Progenitor cell of endocrine pancreas (in vitro differentiated cells): ENCODE results near the gene EPHB3. TPM values are rescaled to one million over a fixed set of nuclear protein-coding genes. Genes with fewer than 3 reads are reported as not detected.

Experiments used
- DNase-seq: peaks from one replicate; pipeline ENCODE4 v3.0.0; 2021; ENCODE audit warnings: low spot score; ENCODE audit not compliant: unreplicated experiment
- H3K27ac Mint-ChIP-seq: 2 replicates; pipeline ENCODE4 v1.8.0; 2021; ENCODE audit warnings: mild to moderate bottlenecking, moderate library complexity, mixed read lengths
- H3K27me3 Mint-ChIP-seq: 2 replicates; pipeline ENCODE4 v1.8.0; 2021; ENCODE audit warnings: mixed read lengths
- H3K36me3 Mint-ChIP-seq: 2 replicates; pipeline ENCODE4 v1.8.0; 2022; ENCODE audit warnings: mixed read lengths; ENCODE audit not compliant: insufficient read depth
- H3K4me1 Mint-ChIP-seq: 2 replicates; pipeline ENCODE4 v1.8.0; 2021; ENCODE audit warnings: low read depth, mixed read lengths
- H3K4me3 Mint-ChIP-seq: 2 replicates; pipeline ENCODE4 v1.8.0; 2021; ENCODE audit warnings: low read depth, mild to moderate bottlenecking, moderate library complexity, mixed read lengths
- H3K9me3 Mint-ChIP-seq: 2 replicates; pipeline ENCODE4 v1.8.0; 2021; ENCODE audit warnings: low read depth, mixed read lengths
- CTCF ChIP-seq: fragments of 200-600 bp; sonication (generic); IDR thresholded peaks from one replicate; pipeline ENCODE4 v1.5.0; 2021; ENCODE audit warnings: antibody characterized with exemption, mild to moderate bottlenecking; ENCODE audit not compliant: unreplicated experiment
- total RNA-seq: library from RNA; stranded (reverse); gene quantifications from 2 replicates; pipeline ENCODE4 v1.2.1, GENCODE V29; 2021

EPHB3 gene
- total RNA-seq, 1 donor from 2014 or later: 11.7 TPM

- DNase-seq: no peak
- peaks cover 23% of the 10 kb centered on the region for H3K4me1 Mint-ChIP-seq
- H3K36me3 Mint-ChIP-seq: no peaks in the 10 kb centered on the region
- no peaks in the 10 kb centered on the region for H3K9me3 Mint-ChIP-seq
- TF ChIP-seq CTCF: no peak
- peak overlapping the region; percentile 70 for H3K4me3 Mint-ChIP-seq
- peak overlapping the region; percentile 80 for H3K27ac Mint-ChIP-seq
- peaks cover 83% of the 10 kb centered on the region for H3K27me3 Mint-ChIP-seq
These were observed 41.0 kb downstream of the EPHB3 start for GRCh38 chr3:184602372-184603150.

GRCh38 chr3:184603151-184604030 lies 41.8 kb downstream of the EPHB3 start:
- no peaks in the 10 kb centered on the region for H3K36me3 Mint-ChIP-seq
- no peaks in the 10 kb centered on the region for H3K9me3 Mint-ChIP-seq
- H3K27me3 Mint-ChIP-seq: peaks cover 88% of the 10 kb centered on the region
- peak overlapping the region; percentile 86 for H3K27ac Mint-ChIP-seq
- H3K4me3 Mint-ChIP-seq: peak overlapping the region; percentile 70
- peaks cover 23% of the 10 kb centered on the region for H3K4me1 Mint-ChIP-seq
- TF ChIP-seq CTCF: no peak
- no peak for DNase-seq

GRCh38 chr3:184604039-184604601 lies 42.5 kb downstream of the EPHB3 start:
- no peaks in the 10 kb centered on the region for H3K36me3 Mint-ChIP-seq
- no peak overlapping the region for H3K27ac Mint-ChIP-seq
- peak overlapping the region; percentile 70 for H3K4me3 Mint-ChIP-seq
- H3K27me3 Mint-ChIP-seq: peaks cover 89% of the 10 kb centered on the region
- DNase-seq: peak; percentile 53
- no peaks in the 10 kb centered on the region for H3K9me3 Mint-ChIP-seq
- H3K4me1 Mint-ChIP-seq: peaks cover 23% of the 10 kb centered on the region
- peak; percentile 43 for TF ChIP-seq CTCF

- no peak for DNase-seq
- peak overlapping the region; percentile 14 for H3K27ac Mint-ChIP-seq
These were observed 43.2 kb downstream of the EPHB3 start for GRCh38 chr3:184604615-184605290.

More at GRCh38 chr3:184604615-184605290, 43.2 kb downstream of the EPHB3 start:
- Mint-ChIP-seq H3K36me3 (no peaks in the 10 kb centered on the region), H3K4me1 (peaks cover 23% of the 10 kb centered on the region), H3K4me3 (peak overlapping the region; percentile 68), H3K9me3 (no peaks in the 10 kb centered on the region), H3K27me3 (peaks cover 89% of the 10 kb centered on the region)
- no peak for TF ChIP-seq CTCF
